Astrocyte of the cerebellum (primary cell): ENCODE measurements around the gene CNTN5.

Source experiments
- DNase-seq: peaks from one replicate; pipeline ENCODE4 v3.0.0-alpha.2; 2011; ENCODE audit warnings: low read depth
- H3K4me3 ChIP-seq: 2 replicates; pipeline ENCODE4 v1.5.1; 2011; ENCODE audit warnings: mild to moderate bottlenecking, low read depth, low read length, moderate library complexity
- CTCF ChIP-seq: IDR thresholded peaks from 2 replicates; pipeline ENCODE4 v1.5.1; 2012; ENCODE audit warnings: low read length, low read depth, moderate library complexity, mild to moderate bottlenecking; ENCODE audit errors: missing control alignments
- in situ Hi-C: cut with HindIII; loops from 2 replicates; pipeline ENCODE4 v1.10.0; 2017; ENCODE audit warnings: low sequenced_read_pairs

CNTN5 gene

GRCh38 chr11:100188137-100188783 lies 1167.5 kb downstream of the CNTN5 start:
- in situ Hi-C loops, result no loop called here
- no peak for TF ChIP-seq CTCF
- no peak for DNase-seq
- no peak overlapping the region for H3K4me3 ChIP-seq

- in situ Hi-C loops, result no loop called here
- no peak for TF ChIP-seq CTCF
- no peak for DNase-seq
- no peak overlapping the region for H3K4me3 ChIP-seq
Measured at GRCh38 chr11:100190395-100190794, 1169.6 kb downstream of the CNTN5 start.

- no peak for TF ChIP-seq CTCF
- DNase-seq, result no peak
- in situ Hi-C loops, result no loop called here
- no peak overlapping the region for H3K4me3 ChIP-seq
Measured at GRCh38 chr11:100192181-100192580, 1171.4 kb downstream of the CNTN5 start.

GRCh38 chr11:100203789-100204188 lies 1183.0 kb downstream of the CNTN5 start:
- no peak overlapping the region for H3K4me3 ChIP-seq
- in situ Hi-C loops, result no loop called here
- TF ChIP-seq CTCF, result no peak
- DNase-seq, result no peak

- in situ Hi-C loops, result no loop called here
- TF ChIP-seq CTCF, result no peak
- no peak for DNase-seq
- no peak overlapping the region for H3K4me3 ChIP-seq
Measured at GRCh38 chr11:100205926-100206325, 1185.2 kb downstream of the CNTN5 start.

GRCh38 chr11:100208207-100208606 lies 1187.5 kb downstream of the CNTN5 start:
- in situ Hi-C loops, result no loop called here
- no peak for DNase-seq
- no peak for TF ChIP-seq CTCF
- H3K4me3 ChIP-seq, result no peak overlapping the region
